Measurements from ENCODE around the gene MRPL48.
"Not testable (repeated sequence)": the region's sequence is repeated elsewhere in the genome, so short reads cannot be mapped to it uniquely, and the experiment has no call there.

Gene MRPL48
- 21.1 to 21.9 reads per million in 2 donors for total RNA-seq

GRCh38 chr11:73787643-73788558, at the start of gene MRPL48:
Gene MRPL48 (plus strand): TSS chr11:73787874. CDS start chr11:73787972, 98 bp downstream.
- DNase-seq, result peak; percentile 72

GRCh38 chr11:73743045-73743444, 44.6 kb upstream of the MRPL48 start:
- DNase-seq, result no peak

- DNase-seq, result no peak
These were observed 41.0 kb upstream of the MRPL48 start for GRCh38 chr11:73746701-73747100.

DNA sequence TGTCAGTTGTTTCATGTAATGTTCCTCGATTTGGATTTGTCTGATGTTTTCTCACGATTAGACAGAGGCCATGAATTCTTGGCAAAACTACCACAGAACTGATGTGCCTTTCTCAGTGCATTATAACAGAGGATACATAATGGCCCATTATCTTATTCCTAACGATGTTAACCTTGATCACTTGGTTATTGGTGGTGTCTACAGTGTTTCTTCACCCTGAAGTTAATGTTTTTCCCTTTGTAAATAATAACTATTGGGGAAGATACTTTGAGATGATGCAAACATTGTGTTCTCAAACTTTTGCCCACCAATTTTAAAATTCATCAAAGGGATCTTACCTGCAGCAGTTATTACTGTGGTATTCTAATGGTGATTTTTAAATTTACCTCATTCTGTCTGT, 39.9 kb upstream of the MRPL48 start:
- no peak for DNase-seq

GRCh38 chr11:73748300-73748699, 39.4 kb upstream of the MRPL48 start:
- DNase-seq, result no peak

DNA sequence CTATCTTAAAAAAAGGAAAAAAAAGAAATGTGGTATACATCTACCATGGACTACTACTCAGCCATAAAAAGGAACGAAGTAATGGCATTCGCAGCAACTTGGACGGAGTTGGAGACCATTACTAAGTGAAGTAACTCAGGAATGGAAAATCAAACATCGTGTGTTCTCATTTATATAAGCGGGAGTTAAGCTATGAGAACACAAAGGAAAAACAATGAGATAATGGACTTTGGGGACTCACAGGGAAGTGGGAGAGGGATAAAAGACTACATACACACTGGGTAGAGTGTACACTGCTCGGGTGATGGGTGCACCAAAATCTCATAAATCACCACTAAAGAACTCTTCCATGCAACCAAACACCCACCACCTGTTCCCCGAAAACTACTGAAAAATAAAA, 38.6 kb upstream of the MRPL48 start:
- no peak for DNase-seq

- no peak for DNase-seq
These were observed 37.4 kb upstream of the MRPL48 start for GRCh38 chr11:73750228-73750627.

GRCh38 chr11:73750862-73751261, 36.8 kb upstream of the MRPL48 start:
- DNase-seq, result not testable (repeated sequence)

- no peak for DNase-seq
These were observed 35.3 kb upstream of the MRPL48 start for GRCh38 chr11:73752216-73752867.

DNA sequence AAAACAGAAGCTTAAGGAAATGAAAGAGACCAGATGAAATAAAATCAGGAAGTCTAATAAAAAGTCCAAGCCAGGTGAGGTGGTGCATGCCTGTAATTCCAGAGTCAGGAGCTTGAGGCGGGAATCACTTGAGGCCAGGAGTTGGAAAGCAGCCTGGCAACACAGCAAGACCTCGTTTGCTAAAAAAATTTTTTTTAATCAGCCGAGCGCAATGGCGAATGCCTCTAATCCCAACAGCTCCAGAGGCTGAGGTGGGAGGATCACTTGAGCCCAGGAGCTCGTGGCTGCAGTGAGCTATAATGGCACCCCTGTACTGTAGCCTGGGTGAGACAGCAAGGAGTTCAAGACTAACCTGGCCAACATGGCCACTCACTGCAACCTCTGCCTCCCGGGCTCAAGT, 34.8 kb upstream of the MRPL48 start:
- no peak for DNase-seq

DNA sequence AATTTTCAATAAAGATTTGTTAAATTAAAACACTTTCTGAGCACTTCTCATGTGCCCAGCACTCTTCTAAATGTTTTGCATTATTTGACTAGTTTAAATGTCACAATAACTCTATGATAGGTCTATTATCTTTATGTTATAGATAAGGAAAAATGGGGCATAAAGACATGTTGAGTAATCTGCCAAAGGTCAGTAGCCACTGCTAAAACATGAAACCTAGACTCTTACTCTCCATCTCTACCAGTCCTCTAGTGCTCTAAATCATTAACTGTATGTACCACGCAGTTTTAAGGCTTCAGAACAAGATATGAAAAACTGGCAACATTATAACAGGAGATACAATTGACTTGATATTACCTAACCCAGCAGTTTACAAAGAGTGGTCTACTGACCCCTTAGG, 33.7 kb upstream of the MRPL48 start:
- no peak for DNase-seq

DNA sequence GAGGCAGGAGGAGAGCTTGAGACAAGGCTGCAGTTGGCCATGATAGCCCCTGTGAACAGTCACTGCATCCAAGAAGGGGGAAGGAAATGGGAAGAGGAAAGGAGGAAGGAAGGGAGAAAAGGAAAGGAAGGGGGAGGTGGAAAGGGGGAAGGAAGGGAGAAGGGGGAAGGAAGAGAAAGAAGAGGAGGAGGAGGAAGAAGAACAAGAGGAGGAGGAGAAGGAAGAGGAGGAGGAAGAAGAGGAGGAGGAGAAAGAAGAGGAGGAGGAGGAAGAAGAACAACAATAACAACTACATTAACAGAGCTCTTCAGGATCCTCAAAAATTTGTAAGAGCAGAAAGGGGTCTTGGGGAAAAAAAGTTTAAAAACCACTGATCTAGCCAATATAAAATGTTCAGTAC, 32.0 kb upstream of the MRPL48 start:
- DNase-seq, result no peak

GRCh38 chr11:73757598-73757997, 30.1 kb upstream of the MRPL48 start:
- no peak for DNase-seq

GRCh38 chr11:73758451-73758850, 29.2 kb upstream of the MRPL48 start:
- DNase-seq, result no peak

- no peak for DNase-seq
These were observed 28.0 kb upstream of the MRPL48 start for GRCh38 chr11:73759610-73760134.

DNA sequence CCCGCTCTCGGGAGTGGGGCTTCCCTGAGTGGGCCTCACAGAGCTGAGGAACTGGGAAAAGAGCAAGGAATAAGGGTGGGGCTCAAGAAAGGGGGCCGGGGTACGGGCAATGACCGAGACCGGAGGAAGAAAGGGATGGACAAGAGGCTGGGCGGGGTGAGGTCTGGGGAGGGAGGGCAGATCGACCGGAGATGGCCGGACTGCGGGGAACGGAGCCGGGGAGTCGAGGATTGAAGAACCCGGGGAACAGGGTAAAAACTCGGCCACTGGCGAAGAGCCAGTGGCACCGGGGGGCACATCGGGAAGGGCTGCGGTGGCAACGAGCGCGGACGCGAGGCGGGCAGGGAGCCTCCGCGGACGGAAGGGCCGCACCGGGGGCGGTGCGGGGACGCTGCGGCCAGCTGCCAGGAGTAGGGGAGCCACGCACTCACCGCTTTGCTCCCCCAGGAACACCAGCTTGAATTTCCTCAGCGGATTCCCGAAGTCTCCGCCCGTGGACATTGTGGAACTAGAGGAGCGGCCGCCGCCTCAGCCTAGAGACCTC, 27.5 kb upstream of the MRPL48 start:
- peak; percentile 29 for DNase-seq

- DNase-seq, result peak; percentile 99
These were observed 26.8 kb upstream of the MRPL48 start, which contains the start of gene RAB6A for GRCh38 chr11:73760679-73761402. Gene RAB6A (minus strand): TSS chr11:73761074. CDS start chr11:73760635, 439 bp downstream.

- no peak for DNase-seq
These were observed 26.2 kb upstream of the MRPL48 start for GRCh38 chr11:73761403-73761945.

DNA sequence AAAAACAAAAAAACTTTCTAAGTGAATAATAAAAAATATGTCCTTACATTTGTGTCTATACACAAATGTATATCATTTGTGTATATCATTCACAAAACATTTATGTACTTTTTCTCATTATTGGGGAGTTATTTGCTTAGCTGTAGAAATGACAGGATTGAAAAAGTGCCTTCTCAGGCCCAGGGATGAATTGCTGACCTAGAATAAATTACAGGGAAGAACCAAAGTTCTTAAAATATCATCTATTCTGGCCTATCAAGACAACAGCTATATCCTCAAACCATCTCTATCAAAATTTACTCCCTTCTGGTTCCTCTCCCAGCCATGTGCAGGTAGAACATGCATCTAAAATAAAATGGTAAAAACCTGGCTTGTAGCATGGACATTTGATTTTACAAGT, 24.9 kb upstream of the MRPL48 start:
- no peak for DNase-seq

- DNase-seq, result no peak
These were observed 20.9 kb upstream of the MRPL48 start for GRCh38 chr11:73766763-73767162.

DNA sequence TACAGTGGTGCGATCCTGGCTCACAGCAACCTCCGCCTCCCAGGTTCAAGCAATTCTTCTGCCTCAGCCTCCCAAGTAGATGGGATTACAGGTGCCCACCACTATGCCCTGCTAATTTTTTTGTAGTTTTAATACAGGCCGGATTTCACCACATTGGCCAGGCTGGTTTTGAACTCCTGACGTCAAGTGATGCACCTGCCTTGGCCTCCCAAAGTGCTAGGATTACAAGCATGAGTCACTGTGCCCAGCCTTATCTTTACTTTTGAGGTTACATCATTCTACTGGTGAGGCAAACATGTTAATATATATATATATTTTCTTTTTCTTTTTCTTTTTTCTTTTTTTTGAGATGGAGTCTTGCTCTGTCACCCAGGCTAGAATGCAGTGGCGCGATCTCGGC, 16.9 kb upstream of the MRPL48 start:
- DNase-seq, result not testable (repeated sequence)
